VCaP (cell line): ENCODE results near the gene MAMDC4.

ENCODE experiments used
- H3K27ac ChIP-seq: fragments of 450-650 bp; 2 replicates; pipeline ENCODE4 v1.5.1; 2017
- CTCF ChIP-seq: fragments of 450-650 bp; conservative IDR thresholded peaks from 2 replicates; pipeline ENCODE4 v1.5.1; 2017; ENCODE audit warnings: mild to moderate bottlenecking, moderate library complexity

MAMDC4 gene

GRCh38 chr9:136849038-136849959, 2.8 kb upstream of the MAMDC4 start, which contains the start of gene PHPT1:
PHPT1 (plus strand) TSS chr9:136849409; CDS start chr9:136849431, 22 bp downstream.
- no peak for TF ChIP-seq CTCF
- peak within 1 kb of the TSS; percentile 99 for H3K27ac ChIP-seq

- H3K27ac ChIP-seq: peak overlapping the region; percentile 99
Measured at GRCh38 chr9:136849960-136850865, 1.9 kb upstream of the MAMDC4 start.

GRCh38 chr9:136850866-136851775, 1.0 kb upstream of the MAMDC4 start:
- no peak for TF ChIP-seq CTCF
- peak overlapping the region; percentile 99; the same call in 1 of the 2 replicates for H3K27ac ChIP-seq

More at GRCh38 chr9:136849960-136850865, 1.9 kb upstream of the MAMDC4 start:
- TF ChIP-seq CTCF: no peak

- no peak overlapping the region for H3K27ac ChIP-seq
- no peak for TF ChIP-seq CTCF
Measured at GRCh38 chr9:136852664-136853595, 784 bp downstream of the MAMDC4 start.

GRCh38 chr9:136853596-136854112, 1.5 kb downstream of the MAMDC4 start:
- no peak for TF ChIP-seq CTCF
- no peak overlapping the region for H3K27ac ChIP-seq
